ENCODE data around the gene SELENOI.
"Not testable (repeated sequence)": the region's sequence is repeated elsewhere in the genome, so short reads cannot be mapped to it uniquely, and the experiment has no call there.

Gene SELENOI

GRCh38 chr2:26359886-26360473 lies 14.0 kb downstream of the SELENOI start:
- no peak for DNase-seq

DNA sequence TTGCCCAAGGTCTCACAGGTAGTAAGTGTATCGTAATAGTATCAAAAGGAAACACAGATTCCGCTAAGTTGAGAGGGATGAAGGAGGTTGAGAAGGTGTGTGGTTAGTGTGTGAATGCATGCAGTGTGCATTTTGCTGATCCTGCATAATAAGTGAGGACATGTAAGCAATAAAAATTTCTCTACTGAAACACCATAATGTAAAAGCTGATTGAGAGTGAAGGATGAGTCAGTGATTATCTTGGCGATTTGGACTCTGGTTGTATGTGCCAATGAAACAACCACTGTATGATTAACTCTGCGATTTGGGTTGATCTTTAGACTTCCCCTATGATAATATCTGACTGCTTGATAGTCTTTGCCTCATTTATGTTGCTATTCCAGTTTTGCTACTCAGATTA lies 17.4 kb downstream of the SELENOI start:
- DNase-seq: no peak

DNA sequence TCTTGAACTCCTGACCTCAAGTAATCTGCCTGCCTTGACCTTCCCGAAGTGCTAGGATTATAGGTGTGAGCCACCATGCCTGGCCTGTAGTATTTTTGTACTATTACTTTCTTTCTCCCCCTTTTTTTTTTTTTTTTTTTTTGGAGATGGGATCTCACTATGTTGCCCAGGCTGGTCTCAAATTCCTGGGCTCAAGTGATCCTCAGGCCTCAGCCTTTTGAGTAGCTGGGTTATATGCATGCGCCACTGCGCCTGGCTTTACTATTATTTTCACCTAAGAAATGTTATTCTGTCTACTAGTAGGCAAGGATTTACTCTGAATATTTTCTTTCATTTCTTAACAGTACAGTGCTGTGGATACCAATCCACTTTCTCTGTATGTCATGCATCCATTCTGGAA lies 18.0 kb downstream of the SELENOI start:
- DNase-seq: no peak

- no peak for DNase-seq
These were observed 18.7 kb downstream of the SELENOI start for GRCh38 chr2:26364669-26365068.

- DNase-seq: no peak
These were observed 21.0 kb downstream of the SELENOI start for GRCh38 chr2:26366957-26367356.

GRCh38 chr2:26369664-26370063 lies 23.7 kb downstream of the SELENOI start:
- DNase-seq: not testable (repeated sequence)

DNA sequence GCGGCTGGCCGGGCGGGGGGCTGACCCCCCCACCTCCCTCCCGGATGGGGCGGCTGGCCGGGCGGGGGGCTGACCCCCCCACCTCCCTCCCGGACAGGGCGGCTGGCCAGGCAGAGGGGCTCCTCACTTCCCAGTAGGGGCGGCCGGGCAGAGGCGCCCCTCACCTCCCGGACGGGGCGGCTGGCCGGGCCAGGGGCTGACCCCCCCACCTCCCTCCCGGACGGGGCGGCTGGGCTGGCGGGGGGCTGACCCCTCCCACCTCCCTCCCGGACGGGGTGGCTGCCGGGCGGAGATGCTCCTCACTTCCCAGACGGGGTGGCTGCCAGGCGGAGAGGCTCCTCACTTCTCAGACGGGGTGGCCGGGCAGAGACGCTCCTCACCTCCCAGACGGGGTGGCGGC lies 25.0 kb downstream of the SELENOI start:
- DNase-seq: not testable (repeated sequence)

- no peak for DNase-seq
These were observed 30.9 kb downstream of the SELENOI start for GRCh38 chr2:26376799-26377198.

DNA sequence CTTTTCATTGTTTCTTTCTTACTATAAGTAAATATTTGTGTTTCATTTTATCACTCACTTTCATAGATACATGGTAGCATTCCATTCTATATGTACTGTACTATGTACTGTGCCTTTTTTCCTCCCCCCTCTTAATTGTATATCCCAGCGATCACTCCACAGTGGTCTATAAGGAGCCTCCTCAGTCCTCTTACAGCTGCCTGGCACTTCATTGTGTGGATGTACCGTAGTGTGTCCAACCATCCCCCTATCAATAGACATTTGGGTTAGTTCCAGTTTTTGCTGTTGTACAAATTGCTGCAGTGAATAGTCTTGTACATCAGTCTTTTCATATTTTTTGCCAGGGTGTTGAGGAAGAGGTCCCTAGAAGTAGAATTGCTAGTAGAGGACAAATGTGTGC lies 34.3 kb downstream of the SELENOI start:
- DNase-seq: no peak

GRCh38 chr2:26382564-26382963 lies 36.6 kb downstream of the SELENOI start:
- no peak for DNase-seq

GRCh38 chr2:26384183-26384582 lies 38.2 kb downstream of the SELENOI start:
- no peak for DNase-seq

DNA sequence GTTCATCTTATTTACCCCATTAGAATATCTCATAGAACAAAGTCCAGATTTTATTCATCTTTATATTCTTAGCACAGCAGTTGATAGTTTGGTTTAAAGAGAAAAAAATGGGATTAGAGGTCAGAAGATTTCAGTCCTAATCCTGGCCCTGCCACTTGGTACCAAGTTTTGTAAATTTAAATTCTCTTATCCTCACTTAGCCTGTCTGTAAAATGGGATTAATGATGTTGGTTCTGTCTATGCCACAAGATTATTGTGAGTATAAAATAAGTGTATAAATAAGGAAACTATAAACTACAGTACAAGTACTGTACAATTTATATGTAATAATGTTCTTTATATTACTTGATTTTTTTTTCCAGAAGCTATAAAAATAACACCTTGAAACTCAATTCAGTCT lies 38.7 kb downstream of the SELENOI start:
- no peak for DNase-seq

DNA sequence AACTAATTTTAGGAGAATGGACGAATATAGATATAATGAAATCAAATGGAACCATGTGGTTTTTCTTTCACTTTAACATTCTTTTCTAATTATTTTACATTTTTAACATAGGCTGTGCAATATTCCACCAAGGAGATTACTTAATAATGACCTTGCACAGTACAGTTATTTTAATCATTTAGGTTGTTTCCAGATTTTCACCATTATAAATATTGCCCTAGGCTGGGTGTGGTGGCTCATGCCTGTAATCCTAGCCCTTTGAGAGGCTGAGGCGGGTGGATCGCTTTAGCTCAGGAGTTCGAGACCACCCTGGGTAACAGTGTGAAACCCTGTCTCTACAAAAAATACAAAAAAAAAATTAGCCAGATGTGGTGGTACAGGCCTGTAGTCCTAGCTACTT lies 41.2 kb downstream of the SELENOI start:
- no peak for DNase-seq

- DNase-seq: no peak
These were observed 48.8 kb downstream of the SELENOI start for GRCh38 chr2:26394694-26395093.

DNA sequence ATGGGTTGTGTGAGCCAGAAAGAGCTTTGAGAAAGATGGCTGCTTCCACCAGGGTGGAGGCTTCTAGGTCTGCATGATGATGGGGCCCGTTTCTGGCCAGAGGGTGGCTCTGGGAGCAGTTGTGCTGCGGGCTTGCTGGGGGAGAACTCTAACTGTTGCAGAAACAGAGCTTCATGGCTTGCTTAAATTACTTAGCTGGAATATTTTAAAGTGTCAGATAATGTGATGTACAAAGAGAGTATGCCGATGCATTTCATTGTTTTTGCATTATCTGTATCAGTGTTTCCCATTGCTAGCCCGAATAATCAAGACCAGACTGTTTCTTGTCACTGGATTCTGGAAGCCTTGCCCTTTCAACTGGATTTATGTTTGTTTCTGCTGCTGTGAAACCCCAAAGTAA lies 49.5 kb downstream of the SELENOI start:
- no peak for DNase-seq

DNA sequence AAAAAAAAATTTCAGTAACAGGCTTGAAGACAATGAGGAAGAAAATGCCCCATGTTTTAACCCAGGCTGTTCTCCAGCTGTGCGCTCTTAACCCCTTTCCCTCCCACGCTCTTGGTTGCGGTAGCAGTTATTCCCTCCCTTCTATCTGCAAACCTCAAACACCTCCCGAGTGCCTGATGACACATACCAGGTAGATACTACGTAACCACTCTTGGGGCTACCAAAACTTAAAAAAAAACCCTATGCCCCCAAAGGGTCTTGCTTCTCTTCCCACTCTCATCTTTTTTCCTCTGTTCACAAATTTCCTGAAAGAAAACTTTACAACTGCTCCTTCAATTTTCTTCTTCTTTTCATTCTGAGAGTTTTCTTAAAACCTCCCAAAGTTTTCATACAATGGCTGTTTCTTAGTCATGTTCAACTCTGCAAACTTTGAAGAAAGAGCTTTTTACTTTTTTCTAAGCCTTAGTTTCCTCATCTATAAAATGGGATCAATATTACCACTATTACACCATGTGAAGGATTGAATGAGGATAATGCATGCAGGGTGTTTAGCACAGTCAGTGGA lies 50.9 kb downstream of the SELENOI start:
- DNase-seq: no peak

DNA sequence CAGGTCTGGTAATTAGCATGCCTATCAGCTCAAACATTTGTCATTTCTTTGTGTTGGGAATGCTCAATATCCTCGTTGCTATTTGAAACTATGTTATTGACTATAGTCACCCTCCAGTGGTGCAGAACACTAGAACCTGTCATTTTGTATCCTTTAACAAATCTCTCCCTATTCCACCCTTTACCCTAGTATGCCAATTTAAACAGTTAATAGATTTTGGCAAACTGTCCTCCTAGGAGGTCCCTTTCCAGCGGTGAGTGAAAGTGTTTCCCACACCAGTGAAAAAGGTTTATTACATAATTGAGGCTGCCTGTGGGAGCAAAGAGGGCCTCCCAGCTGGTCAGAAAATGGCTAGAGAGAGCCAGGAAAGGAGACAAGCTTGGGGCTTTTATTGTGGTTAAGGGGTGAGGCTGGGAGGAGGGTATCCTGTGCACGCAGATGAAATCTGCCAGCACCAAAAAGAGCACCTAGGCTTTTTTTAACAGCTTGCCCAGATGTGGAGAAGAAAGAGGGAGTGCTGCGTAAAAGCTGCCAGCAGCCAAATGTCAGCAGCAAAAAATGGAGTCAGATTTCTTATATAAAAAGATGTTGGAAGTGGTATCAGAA lies 53.9 kb downstream of the SELENOI start:
- DNase-seq: no peak

- DNase-seq: no peak
These were observed 54.8 kb downstream of the SELENOI start for GRCh38 chr2:26400723-26401122.

GRCh38 chr2:26401739-26402541 lies 56.0 kb downstream of the SELENOI start, which contains the start of gene DRC1:
DRC1 (plus strand) TSS chr2:26401920; CDS start chr2:26401990, 70 bp downstream.
- DNase-seq: no peak

GRCh38 chr2:26407526-26407925 lies 61.6 kb downstream of the SELENOI start:
- DNase-seq: no peak

DNA sequence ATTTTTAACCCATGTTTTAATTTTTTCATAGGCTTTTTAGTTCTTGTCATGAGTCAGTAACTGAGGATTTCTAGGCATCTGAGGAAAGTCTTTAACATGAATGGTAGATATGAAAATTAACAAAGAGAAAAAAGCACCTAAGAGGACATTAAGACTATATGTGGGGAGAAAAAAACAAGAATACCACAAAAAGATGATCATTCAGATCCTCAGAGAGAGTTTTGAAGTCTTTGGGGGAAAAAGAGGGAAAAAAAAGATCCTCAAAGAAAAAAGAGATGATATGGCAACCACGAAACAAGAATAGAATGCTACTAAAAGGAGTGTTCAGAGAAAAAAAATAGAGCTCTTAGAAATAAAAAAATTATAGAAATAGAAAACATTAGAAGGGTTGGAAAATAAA lies 63.8 kb downstream of the SELENOI start:
- DNase-seq: no peak

DNA sequence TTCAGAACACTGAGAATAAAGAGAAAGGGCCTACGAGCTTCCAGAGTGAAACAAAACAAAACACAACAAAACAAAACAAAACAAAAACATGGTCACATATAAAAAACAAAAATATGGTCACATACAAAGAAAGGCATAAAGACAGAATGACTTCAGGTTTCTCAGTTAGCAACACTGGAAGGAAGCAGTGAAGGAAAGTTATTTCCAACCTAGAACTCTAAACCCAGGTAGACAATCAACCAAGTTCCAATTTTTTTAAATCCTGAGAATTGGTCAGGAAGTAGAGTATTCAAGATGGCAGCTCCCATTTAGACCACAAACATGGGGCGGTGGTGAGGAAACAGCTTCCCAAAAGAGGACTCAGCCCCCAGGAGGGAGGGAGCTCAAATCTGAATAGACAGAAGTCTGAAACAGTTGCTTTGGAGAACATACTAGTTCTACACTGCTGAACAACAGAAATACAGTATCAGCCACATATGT lies 64.9 kb downstream of the SELENOI start:
- no peak for DNase-seq

GRCh38 chr2:26411419-26411818 lies 65.5 kb downstream of the SELENOI start:
- no peak for DNase-seq

Data from CD4-positive, alpha-beta T cell treated with Interleukin-4 for 4 hours (primary cell).